Ramos (cell line): ENCODE results near the gene ITGA6.

Experiments
- in situ Hi-C: fragments of 300-500 bp; cut with MboI; formaldehyde crosslinking; loops from one replicate; pipeline ENCODE4 v1.14.3; 2022; ENCODE audit warnings: low sequenced_read_pairs; ENCODE audit not compliant: unreplicated experiment

Gene ITGA6

GRCh38 chr2:172438741-172439508 is 11.5 kb downstream of the ITGA6 start:
- in situ Hi-C loops, result no loop called here

GRCh38 chr2:172439509-172439860 is 12.1 kb downstream of the ITGA6 start:
- in situ Hi-C loops, result no loop called here

- in situ Hi-C loops, result no loop called here
Observed at GRCh38 chr2:172439911-172440310, 12.5 kb downstream of the ITGA6 start.

- in situ Hi-C loops, result no loop called here
Observed at GRCh38 chr2:172440795-172441194, 13.4 kb downstream of the ITGA6 start.

GRCh38 chr2:172442072-172442895 is 14.9 kb downstream of the ITGA6 start:
- in situ Hi-C loops, result no loop called here

- in situ Hi-C loops, result no loop called here
Observed at GRCh38 chr2:172445851-172446250, 18.5 kb downstream of the ITGA6 start.

GRCh38 chr2:172446474-172447063 is 19.2 kb downstream of the ITGA6 start:
- in situ Hi-C loops, result no loop called here

GRCh38 chr2:172447811-172448493 is 20.6 kb downstream of the ITGA6 start:
- in situ Hi-C loops, result no loop called here

- in situ Hi-C loops, result no loop called here
Observed at GRCh38 chr2:172448544-172449267, 21.3 kb downstream of the ITGA6 start.

GRCh38 chr2:172449911-172450550 is 22.6 kb downstream of the ITGA6 start:
- in situ Hi-C loops, result loop anchor here (25.0 kb wide), 1 partner anchor 738 kb away; no protein-coding TSS in a partner anchor

GRCh38 chr2:172451923-172452322 is 24.5 kb downstream of the ITGA6 start:
- in situ Hi-C loops, result loop anchor here (25.0 kb wide), 1 partner anchor 740 kb away; no protein-coding TSS in a partner anchor

- in situ Hi-C loops, result loop anchor here (25.0 kb wide), 1 partner anchor 741 kb away; no protein-coding TSS in a partner anchor
Observed at GRCh38 chr2:172452845-172453244, 25.5 kb downstream of the ITGA6 start.

- in situ Hi-C loops, result loop anchor here (25.0 kb wide), 1 partner anchor 742 kb away; no protein-coding TSS in a partner anchor
Observed at GRCh38 chr2:172454404-172455120, 27.2 kb downstream of the ITGA6 start.

- in situ Hi-C loops, result loop anchor here (25.0 kb wide), 1 partner anchor 743 kb away; no protein-coding TSS in a partner anchor
Observed at GRCh38 chr2:172455121-172455515, 27.7 kb downstream of the ITGA6 start.

GRCh38 chr2:172456002-172456401 is 28.6 kb downstream of the ITGA6 start:
- in situ Hi-C loops, result loop anchor here (25.0 kb wide), 1 partner anchor 744 kb away; no protein-coding TSS in a partner anchor

GRCh38 chr2:172457536-172457935 is 30.1 kb downstream of the ITGA6 start:
- in situ Hi-C loops, result loop anchor here (25.0 kb wide), 1 partner anchor 745 kb away; no protein-coding TSS in a partner anchor

- in situ Hi-C loops, result loop anchor here (25.0 kb wide), 1 partner anchor 746 kb away; no protein-coding TSS in a partner anchor
Observed at GRCh38 chr2:172458561-172459124, 31.3 kb downstream of the ITGA6 start.

GRCh38 chr2:172460780-172461201 is 33.4 kb downstream of the ITGA6 start:
- in situ Hi-C loops, result loop anchor here (10.0 to 25.0 kb wide), 2 partner anchors 748 to 866 kb away; no protein-coding TSS in a partner anchor
